GM19043 (cell line): Measurements from ENCODE around the gene MZT2B.
A peak's percentile ranks its signal among the peaks of the same experiment; 100 is the strongest.
"Not testable (repeated sequence)": the region's sequence is repeated elsewhere in the genome, so short reads cannot be mapped to it uniquely, and the experiment has no call there.

ENCODE experiments used
- ATAC-seq: cut with Tn5 transposase; IDR thresholded peaks from one replicate; pipeline ENCODE4 v1.9.1; 2021; ENCODE audit warnings: low read depth; ENCODE audit not compliant: unreplicated experiment

Gene MZT2B

DNA sequence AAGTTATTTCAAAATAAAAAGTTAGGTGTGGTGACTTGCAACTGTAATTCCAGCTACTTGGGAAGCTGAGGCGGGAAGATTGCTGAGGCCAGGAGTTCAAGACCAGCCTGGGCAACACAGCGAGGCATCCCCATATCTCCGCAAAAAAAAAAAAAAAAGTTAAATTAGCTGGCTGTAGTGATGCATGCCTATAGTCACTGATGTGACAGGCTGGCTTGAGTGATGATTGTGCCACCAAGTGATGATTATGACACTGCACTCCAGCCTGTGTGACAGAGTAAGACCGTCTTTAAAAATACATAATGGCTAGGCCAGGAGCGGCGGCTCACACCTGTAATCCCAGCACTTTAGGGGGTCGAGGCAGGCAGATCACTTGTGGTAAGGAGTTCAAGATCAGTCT is 12.2 kb upstream of the MZT2B start:
- ATAC-seq: no peak

DNA sequence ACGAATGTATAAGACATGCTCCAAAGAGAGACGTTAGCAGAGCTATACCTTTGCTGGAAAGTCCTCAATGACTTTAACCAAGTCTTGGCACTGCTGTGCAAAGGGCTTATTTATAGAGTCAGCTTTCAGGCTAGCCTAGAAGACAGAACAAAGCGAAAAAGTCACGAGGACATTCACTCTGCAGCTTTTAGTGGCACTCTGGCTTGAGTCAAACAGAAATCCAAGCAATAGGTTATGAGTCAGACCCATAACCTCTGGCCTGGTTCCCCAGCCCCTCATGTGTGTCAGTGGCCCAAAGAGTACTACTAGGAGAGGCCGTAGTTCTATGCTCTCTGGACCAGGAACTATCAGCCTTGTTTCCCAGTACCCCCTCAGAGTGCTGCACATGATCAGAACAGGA is 7.2 kb upstream of the MZT2B start:
- not testable (repeated sequence) for ATAC-seq

DNA sequence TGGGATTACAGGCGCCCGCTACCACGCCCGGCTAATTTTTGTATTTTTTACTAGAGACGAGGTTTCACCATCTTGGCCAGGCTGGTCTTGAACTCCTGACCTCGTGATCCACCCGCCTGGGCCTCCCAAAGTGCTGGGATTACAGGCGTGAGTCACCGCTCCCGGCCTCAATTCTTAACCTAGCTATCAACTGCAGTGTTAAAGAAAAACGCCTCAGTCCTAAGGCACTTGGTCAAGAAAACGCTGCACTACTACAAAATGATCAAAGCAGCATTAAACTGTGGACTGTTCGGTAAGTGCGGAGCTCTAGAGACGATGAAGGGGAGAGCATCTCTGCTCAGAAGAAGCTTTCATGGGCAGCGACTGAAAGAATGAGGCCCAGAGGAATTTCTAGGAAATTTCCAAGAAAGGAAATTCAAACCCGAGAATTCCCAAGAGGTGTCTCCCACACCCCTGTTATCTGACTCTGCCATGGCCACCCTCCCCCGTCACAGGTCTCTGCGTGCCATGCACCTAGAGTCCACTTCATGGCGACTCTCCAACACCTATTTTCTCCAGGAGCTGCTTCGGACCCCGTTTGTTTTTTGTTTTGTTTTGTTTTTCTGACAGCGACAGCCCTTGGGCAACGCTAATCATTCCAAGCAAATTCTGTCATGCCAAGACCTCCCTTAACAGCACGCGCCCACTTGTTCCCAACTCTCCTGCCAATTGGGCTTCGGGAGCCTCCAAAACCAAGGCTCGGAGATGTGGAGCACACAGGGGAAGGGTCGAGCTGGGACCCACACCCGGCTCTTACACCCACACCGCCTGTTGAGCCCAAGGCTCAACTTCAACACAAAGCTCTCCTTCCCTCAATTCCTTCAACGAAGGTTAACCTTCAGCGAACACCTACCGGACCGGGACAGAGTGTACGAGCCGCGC is 1.4 kb upstream of the MZT2B start:
- not testable (repeated sequence) for ATAC-seq

DNA sequence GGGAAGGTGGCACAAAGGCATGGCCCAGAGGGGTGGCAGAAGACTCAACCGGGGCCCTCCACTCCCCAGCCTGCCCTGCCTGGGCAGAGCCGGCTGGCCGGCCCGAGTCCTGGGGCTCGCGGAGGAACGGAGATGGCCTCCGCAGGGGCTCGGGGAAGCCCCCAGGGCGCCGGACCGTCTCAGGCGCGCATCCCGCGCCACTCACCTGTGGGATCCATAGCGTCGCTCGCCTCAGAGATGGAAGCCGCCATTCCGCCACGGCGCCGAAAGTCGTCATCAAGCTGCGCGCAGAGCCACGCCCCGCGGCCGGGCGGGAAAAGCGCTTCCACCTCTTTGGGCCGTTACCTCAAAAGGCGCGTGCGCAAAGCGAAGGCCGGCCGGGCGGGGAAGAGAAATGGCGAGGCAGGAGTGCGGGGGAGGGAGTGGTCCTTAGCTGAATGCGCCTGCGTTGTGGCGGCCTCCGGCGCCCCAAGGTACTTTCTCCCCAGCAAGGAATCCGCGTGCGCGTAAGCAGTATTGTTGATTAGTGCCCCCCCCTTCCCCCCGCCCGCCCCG is 660 bp upstream of the MZT2B start, which contains the start of gene SMPD4:
TSS of gene SMPD4 (minus strand) at position 278 of the 555 bp plus-strand sequence. CDS start 5,010 bp downstream, outside the sequence.
- ATAC-seq: peak; percentile 51

DNA sequence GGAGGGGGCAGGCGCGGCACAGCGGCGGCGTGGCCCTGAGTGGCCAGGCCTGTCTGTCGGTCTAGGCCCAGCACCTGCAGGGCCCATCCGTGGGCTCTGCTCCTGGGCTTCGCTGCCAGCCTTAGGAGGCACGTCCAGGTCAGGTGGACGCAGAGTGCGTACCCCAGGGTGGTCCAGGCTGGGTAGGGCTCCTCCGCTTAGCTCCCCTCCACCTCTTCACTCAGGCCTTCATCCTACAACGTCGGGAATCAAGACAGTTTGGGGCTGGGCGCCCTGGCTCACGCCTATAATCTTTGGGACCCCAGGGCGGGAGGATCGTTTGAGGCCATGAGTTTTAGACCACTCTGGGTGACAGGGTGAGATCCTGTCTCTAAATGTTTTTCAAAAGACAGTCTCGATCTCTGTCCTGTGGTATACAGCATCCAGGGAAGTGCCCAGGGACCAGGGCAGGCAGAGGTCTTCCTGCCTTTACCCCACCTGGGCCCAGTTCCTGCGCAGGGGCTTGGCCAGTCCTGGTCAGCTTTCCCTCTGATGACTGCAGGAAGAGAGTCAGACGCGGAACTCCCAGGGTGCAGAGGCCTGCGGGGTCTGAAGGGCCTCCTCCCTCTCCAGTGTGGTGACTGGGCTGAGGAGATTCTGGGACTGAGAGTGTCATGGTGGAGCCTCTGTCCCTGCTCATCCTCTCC is 907 bp downstream of the MZT2B start:
- not testable (repeated sequence) for ATAC-seq

DNA sequence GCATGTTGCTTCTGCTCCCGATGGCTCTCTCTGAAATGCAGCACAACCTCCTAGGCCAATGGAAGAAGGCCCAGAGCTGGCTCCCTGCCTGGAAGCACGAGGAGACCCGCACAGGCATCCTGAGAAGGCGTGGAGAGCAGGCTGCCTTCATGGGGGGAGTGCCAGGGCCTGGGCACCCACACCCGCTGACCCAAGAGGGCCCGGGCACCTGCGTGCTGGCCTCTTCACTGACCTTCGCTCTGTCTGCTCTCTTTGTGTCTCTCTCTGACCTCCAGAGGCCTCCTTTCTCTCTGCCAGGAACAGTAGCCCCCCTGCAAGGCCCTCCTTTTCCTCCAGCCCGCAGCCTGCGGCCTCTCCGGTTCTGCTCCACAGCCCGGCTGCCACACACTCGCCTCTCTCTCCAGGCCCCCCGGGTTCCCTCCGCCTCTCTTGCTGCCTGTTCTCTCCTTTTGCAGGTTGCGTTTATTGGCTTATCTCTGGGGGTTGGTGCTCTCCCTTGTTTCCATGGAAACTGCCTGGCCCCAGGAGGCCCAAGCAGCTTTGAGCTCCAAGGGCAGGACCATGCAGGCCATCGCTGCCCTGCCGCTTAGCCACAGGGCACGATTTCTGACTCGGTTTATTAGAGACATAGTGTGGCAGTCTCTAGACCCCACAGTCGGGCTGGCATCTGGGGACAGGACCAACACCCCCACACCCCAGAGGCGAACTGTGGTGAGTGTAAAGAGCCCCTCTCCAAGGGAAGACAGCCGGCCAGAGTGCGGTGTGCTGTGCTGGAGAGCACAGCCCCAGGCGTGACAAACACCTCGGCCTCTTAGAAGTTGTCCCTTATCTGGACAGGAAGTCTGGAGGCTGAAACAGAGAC is 1.7 kb downstream of the MZT2B start:
- no peak for ATAC-seq

DNA sequence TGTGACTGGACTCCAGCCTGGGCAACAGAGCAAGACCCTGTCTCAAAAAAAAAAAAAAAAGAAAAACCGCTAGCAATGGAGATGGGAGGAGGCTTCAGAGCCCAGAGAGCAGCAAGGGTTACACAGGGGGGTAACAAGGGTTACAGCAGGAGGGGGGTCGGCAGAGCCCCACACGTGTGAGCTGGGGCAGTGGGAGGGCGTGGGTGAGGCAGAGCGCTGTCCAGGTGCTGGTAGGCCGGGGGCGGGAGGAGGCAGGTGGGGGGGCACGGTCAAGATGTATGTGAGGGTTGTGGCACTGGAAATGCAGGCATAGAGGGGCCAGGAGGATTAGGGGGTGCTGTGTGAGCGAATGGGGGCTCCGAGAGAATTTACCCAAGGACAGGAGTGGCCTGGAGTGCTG is 3.4 kb downstream of the MZT2B start:
- no peak for ATAC-seq

DNA sequence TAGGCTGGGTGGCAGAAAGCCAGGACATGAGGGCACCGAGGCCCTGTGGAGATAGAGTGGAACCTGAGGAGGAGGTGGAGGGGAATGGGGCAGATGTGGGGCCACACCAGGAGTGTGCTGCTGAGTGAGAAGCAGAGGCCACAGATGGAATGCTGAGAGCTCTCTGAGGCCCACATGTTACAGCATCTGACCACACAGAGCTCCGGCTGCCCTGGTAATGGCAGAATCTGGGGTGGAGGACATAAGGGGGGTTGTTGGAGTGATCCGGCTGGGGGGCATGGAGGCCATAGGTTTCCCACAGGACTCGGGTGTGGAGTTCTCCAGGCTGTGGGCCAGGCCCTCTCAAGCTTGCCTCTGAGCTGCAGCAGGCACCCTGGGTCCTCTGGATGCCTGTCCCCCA is 3.8 kb downstream of the MZT2B start:
- no peak for ATAC-seq

DNA sequence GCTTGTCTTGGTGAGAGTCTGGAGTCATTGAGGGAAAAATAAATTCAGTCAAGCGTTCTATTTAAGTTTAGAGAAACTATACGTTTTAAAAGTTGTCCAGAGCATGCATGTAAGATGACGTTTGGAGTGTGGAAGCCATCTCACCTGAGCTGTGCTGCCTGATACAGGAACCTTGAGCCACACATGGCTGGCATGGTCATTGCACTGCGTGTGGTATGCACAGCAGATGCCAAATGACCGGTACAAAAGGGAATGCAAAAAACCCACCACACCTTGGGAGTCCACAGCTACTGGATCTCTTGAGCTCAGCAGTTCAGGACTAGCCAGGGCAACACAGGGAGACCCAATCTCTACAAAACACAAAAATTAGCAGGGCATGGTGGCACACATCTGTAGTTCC is 4.3 kb downstream of the MZT2B start:
- no peak for ATAC-seq

DNA sequence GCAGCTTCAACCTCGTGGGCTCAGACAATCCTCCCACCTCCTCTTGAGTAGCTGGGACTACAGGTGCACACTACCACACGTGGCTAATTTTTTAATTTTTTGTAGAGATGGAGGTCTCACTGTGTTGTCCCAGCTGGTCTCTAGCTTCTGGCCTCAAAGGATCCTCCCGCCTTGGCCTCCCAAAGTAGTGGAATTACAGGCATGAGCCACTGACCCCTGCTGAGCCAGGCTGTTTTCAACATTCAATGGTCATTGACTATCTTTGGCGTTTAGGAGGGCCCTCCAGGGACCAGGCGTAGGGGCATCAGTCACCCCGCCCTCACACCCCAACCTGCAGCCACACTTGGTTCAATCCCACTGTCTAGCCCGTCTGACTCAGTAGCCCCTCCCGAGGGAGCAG is 5.2 kb downstream of the MZT2B start:
- ATAC-seq: no peak

DNA sequence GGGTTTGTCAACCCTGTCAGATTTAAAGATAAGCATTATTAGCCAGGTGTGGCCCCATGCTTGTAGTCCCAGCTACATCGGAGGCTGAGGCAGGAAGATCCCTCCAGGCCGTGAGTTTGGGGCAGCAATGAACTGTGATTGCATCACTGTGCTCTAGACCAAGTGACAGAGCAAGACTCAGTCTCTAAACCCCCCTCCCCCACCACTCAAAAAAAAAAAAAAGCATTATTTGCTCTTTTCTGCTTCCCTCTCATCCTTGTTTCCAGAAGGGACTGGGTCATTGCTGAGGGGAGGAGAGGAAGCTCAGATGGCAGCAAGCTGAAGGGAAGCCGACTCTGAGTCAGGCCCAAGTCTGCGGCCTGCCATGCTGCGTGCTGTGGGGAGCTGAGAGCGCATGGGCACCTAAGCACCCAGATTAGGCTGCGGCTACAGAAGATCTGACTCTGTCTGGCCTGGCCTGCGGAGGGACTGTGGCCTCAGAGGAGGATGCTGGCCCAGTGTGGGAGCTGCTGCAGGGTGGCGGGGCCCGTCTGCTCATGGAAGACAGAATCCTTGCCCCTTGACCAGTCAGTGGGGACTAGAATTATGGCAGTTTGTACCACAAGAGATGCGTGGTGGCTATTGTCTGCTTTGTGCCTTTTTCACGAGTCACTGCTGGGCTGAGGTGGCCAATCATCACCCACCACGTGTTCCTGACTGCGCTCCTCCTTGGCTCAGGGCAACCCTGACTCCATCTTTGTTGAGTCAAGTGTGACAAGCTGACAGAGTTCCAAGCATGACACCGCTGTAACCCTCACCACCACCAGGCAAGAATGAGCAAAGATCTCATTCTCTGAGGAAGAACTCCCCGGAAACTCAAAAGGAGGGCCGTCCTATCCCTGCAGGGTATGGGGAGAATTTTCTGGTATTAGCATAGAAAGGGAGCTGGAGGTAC is 6.1 kb downstream of the MZT2B start:
- not testable (repeated sequence) for ATAC-seq

DNA sequence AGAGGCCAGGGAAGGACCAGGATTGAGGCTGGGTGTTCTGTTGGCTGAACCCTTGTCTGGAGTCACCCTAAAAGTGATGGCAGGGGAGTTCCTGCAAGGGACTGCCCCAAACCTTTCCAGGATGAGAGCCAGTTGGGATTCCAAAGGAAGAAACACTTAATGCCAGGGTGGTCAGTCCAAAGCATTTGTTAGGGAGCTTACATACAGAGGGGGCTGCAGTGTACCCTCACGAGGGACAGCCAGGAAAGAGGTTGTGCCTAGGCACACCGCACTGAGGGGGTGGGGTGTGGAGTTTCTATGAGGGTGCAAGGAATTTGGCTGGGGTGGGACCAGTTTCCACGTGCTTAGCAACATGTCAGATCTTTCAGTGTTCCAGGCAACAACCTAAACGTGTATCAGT is 6.9 kb downstream of the MZT2B start:
- not testable (repeated sequence) for ATAC-seq

DNA sequence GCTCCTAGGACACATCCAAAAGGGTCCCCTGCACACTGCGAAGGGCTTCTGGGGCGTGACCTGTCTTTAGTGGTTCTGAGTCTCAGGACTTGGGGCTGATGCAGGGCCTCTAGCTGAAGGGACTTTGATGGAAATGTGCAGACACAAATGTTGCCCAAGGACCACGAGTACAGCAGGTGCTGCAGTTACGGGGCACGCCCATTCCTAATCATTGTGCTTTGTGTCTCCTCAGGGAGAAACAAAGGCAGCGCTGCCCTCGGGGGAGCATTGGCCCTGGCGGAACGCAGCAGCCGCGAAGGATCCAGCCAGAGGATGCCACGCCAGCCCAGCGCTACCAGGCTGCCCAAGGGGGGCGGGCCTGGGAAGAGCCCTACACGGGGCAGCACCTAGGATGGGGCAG is 8.2 kb downstream of the MZT2B start:
- no peak for ATAC-seq

DNA sequence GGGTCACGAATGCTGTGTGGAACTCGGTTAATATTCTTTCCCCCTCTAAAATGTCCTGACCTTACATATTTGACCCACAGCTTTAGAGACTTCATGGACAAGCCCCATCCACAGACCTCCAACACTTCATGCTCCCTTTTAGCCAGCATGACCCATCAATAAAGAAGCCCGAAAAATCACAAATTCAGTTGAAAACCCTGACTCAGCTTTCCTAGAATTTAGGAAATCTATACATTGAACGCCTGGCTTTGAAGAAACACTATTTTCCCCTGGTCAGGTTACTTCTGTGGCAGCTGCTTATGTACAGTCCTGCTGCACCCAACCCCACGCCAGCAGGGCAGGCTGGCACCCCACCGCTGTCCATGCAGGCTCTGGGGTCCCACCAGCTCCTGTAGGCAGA is 9.3 kb downstream of the MZT2B start:
- not testable (repeated sequence) for ATAC-seq

DNA sequence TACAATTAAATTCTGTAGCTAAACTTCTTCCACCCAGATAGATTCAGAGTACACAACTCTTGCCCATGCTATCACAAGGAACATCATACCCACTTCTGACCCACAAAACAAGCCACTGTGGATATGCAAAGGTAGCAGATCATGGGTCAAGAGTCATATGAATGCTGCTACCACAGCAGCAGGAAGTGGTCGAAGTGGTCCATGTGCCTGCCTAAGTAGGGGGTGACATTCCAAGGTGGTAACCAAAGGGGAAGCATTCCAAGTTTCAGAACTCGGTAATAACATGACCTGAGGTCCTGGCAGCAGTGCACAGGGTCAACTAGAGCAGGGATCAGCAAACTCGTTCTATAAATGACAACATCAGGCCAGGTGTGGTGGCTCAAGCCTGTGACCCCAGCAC is 10.4 kb downstream of the MZT2B start:
- not testable (repeated sequence) for ATAC-seq

DNA sequence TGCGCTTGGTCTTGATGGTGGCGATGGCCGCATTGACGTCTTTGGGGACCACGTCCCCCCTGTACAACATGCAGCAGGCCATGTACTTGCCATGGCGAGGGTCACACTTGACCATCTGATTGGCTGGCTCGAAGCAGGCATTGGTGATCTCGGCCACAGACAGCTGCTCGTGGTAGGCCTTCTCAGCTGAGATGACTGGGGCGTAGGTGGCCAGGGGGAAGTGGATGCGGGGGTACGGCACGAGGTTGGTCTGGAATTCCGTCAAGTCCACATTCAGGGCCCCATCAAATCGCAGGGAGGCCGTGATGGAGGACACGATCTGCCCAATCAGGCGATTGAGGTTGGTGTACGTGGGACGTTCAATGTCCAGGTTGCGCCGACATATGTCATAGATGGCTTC is 11.8 kb downstream of the MZT2B start:
- ATAC-seq: not testable (repeated sequence)

DNA sequence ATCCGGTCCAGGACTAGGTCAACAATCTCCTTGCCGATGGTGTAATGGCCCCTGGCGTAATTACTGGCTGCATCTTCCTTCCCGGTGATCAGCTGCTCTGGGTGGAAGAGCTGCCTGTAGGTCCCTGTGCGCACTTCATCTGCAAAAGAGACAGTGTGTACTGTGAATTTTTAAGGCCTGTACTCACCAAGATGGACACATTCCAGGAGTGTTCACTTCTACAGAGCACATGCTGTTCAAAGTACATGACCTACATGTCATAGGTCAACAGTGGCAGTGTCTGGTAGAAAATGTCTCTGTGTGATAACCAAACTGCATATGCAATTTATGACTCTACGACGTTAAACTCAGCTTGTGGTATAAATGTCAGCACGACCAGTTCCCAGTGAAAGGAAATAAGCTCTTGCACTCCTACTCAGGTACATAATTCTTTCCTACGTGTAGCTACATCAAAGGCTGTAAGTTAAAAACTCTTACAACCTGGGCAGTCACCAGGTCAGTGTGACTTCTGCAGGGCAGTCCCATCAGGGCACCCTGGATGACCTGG is 13.1 kb downstream of the MZT2B start:
- not testable (repeated sequence) for ATAC-seq

DNA sequence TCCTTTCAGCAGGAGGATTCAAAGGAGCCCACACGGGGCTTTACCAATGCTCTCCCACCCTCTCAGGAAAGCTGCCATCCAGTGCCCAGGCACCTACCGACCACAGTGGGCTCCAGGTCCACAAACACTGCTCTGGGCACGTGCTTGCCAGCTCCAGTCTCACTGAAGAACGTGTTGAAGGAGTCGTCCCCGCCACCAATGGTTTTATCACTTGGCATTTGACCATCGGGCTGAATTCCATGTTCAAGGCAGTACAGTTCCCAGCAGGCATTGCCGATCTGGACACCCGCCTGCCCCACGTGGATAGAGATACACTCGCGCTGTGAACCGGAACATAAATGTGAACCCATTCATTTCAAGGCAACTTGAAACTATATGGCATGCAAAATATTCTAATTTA is 14.0 kb downstream of the MZT2B start:
- ATAC-seq: not testable (repeated sequence)

DNA sequence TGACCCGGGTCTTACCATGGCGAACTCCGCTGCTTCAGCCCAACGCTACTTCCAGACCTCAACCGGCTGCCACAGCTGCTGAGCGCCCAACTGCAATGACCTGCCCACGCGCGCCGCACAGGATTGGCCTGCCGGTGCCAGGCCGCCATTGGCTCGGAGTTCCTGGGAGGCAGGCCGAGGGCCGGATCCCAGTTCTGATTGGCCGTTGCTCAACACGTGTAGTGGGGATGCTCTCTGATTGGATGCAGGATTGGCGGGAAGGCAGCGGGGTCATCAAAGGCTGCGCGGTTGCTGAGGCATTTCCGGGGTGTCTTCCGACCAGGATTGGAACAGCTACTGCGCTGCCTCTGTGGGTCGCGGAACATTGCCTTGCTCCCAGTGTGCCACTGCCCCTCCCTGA is 16.3 kb downstream of the MZT2B start, which contains the start of gene TUBA3E:
TSS of gene TUBA3E (minus strand) at position 97 of the 400 bp plus-strand sequence. CDS start at position 18, 79 bp downstream.
- ATAC-seq: no peak
